GM21528 (cell line): ENCODE data around the gene GGT6.

ENCODE experiments used
- ATAC-seq: cut with Tn5 transposase; IDR thresholded peaks from one replicate; pipeline ENCODE4 v1.9.1; 2021; ENCODE audit warnings: mild to moderate bottlenecking, moderate library complexity; ENCODE audit not compliant: unreplicated experiment, low FRiP score

GGT6 gene

DNA sequence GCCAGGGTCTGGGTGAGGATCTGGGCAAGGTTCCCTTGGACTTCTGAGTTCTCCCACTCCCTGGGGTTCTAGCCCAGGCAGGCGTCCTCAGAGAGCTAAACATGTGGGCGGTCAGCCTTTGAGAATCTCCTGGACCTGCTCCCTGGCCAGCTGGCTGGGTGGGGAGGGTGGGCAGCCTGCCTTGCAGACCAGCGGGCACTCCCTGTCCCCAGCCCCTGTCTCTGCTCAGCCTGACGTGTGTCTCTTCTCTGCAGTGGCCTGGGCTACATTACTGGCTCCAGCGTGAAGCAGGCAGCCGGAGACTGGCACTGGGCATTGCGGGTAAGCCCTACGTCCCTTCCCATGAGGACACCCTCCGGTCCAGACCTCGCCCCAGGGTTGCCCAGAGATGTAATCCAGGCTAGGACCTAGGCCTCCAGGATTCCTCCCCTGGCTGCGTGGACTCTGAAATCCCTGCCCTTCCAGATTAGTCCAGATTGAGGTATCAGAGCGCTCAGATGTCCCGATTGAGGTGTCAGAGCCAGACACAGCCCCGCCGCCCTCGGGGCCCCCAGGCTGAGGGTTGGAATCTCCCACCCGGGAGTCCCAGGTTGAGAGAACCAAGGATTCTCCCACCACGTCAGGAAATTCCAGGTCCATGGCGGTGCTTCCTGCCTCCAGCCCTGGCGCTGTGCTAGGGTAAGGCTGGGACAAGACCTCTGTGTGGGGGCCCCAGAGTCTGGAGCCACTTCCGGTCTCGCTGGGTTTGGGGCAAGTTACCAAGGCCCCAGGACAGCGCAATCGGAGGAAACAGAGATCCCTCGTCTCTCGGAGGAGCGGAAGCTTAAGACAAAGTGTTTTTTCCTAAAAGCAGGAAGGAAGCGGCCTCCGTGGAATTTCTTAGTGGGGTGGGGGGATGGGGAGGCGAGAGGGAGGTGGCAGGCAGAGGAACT is 29.3 kb downstream of the GGT6 start:
- no peak for ATAC-seq

DNA sequence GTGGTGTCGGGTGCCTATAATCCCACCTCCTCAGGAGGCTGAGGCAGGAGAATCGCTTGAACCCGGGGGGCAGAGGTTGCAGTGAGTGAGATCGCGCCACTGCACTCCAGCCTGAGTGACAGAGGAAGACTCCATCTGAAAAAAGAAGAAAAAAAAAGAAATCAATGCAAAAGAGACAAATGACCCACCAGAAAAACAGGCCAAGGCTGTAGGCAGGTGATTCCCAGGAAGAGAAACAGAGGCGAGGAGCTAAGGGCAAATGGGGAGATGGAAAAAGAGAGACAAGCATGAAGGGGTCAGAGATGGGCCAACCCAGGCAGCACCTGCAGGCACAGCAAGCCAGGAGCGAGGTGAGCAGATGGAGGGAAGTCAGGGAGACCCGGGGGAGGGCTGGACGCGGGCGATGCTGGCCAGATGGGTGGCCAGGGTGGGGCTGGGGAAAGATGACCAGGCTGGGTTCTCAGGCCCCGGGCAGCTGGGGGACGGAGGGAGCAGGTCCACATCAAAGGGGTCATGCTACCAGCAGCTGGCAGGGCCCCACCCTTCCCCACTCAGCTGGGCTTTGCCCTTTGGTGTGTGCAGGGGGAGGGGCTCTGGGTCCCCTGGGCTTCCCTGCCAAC is 30.7 kb downstream of the GGT6 start:
- no peak for ATAC-seq

DNA sequence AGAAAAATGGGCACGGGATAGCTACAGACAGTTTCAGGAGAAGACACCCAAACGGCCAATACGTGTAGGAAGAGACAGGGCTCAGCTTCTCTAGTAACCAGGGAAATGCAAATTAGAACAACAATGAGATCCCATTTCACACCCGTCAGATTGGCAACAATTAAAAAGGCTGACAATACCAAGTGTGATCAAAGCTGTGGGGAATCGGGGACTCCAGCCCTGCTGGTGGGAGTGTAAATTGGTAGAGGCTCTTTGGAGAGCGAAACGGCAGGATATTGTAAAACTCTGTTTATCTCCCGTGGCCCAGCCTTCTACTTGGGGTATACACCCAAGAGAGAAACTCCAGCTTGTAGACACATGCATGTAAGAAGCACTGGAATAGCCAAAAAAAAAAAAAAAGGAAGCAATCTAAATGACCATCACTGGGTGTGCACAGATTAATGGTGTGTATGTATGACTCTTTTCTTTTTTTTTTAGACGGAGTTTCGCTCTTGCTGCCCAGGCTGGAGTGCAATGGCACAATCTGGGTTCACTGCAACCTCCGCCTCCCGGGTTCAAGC is 32.7 kb downstream of the GGT6 start:
- no peak for ATAC-seq

DNA sequence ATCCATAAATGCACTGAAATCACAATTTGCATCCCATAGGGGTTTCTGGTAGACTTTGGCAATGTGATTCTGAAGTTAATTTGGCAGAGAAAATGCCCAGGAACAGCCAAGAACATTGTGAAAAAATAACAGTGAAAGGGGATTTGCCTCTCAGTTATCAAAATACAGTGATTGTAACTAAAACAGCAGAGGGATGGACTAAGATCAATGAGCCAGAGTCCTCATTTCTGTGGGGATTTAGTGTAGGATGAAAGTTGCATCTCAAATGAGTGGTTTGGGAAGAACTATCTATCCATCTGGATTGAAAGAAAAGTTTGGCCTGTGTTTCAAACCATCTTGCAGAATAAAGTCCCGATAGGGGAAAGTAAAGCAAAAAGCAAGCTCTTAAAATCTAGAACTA is 33.2 kb downstream of the GGT6 start:
- ATAC-seq: no peak

DNA sequence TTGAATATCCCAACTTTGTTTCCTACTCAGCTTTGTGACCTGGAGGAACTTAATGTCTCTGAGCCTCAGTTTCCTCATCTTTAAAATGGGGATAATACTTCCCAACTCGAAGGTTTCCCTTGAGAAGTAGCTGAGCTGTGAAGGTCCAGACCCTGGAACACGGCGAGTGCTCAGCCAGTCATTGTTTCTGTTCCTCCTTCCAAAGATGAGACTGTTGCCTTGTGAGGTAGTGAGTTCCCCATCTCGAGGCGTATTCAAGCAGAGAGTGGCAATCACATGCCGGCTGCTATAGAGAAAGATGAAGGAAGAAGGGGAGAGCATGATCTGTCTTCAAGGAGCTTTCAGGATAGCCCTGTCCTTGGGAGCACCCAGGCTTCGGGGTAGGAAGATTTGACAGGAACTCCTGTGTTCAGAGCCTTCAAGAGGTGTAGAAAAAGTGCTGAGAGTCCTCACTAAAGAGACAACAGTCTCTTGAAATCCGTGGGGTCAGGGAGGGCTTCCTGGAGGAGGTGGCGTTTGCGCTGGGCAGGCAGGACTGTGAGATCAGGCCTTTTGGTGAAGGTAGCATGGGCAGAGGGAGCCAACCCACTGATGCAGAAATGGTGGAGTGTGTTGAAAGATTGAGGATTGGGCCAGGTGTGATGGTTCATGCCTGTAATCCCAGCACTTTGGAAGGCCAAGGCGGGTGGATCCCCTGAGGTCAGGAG is 34.5 kb downstream of the GGT6 start:
- no peak for ATAC-seq

DNA sequence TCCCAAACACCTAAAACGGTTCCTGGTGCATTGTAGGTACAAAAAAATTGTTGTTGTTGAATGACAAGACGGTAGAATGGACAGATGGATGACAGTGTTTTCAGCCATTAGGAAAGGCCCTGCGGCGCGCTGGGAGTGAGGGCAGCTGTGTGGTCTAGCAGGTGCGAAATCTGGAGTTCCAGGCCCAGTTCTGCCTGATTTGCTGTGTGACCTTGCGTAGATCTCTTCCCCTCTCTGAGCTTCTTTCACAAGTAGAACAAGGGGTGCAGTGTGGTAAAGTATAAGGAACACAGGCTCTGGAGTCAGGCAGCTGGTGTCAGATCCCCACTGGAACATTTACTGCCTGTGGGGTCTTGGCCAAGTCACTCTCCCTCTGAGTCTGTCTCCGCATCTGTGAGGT is 36.4 kb downstream of the GGT6 start:
- no peak for ATAC-seq

DNA sequence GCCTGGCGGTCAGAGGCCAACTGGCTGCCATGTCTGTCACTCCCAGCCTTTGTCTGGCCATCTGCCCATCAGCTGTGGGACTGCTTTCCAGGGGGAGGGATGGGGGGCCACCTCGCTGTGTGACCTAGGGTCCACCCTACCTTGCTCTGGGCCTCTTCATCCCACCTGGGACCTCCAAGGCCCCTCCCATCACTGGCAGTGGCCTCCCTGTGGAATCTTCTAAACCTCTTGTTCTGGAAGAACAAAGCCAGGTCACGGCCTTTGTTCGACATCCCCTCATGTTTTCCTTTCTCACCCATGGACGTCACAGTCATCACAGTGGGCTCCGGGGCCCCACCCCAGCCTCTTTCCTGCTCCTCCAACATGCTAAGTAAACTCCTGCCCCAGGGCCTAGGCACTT is 37.7 kb downstream of the GGT6 start:
- ATAC-seq: no peak

DNA sequence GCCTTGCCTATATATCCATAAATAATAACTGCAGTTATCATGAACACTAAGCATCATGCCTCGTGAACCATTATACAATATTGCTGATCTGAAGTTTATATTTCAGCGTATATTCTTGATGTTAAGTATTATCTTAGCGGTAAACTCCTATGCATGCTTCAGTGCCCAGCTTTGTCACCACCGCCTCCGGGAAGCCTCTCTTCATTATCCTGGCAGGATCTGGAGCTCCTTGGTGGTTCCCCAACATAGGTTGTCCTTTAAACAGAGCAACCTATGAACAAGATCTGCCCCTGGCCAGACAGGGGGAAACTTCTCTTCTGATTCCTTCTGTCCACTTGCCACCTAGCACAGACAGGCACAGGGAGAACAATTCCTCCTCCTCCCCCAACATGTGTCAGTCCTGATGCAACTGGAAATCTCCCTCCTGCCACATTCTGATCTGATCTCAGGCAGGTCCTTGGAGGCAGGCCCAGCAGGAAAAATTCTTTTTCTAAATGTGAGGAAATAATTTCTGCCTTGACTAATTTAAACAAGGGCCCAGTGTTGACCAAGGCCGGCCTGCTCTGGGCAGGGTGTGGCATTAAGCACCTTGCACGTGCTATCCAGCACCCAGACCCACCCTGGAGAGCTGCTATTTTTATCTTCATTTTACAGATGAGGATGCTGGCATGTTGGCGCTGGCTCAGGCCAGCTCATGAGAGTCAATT is 39.3 kb downstream of the GGT6 start:
- no peak for ATAC-seq

DNA sequence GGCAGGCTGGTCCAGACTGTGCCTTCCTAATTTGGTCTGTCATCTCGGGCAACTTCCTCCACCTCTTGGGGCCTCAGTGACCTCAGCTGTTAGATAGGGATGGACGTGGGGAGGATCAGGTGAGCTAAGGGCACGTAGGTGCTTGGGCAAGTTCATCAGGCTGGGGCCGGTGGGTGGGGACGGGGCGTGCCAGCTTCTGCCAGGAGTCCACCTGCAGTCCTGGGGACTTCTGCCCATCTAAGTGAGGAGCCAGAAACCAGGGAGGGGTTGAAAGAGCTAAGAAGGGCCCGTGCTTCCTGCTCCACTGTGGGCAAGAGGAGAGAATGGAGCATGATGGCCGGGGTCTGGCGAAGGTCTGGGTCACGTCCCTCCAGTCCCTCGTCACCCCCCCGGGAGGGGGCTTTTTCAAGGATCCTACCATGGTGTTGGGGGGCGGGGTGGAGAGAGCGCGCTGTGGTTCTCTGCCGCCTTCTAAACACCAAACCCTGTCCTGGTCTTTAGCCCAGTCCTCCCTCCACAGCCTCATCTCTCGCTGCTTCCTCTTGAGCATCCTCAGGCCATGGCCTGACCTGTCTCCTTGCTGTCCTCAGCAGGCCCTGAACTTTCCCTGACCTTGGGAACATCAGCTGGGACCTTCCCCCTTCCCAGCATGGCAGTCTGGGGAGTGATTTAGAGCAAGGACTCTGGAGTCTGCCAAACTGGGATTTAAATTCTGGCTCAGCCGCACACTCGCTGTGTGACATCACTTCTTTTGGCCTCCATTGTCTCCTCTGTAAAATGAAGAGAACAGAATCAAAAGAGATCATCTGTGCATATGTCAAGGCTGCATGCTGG is 40.1 kb downstream of the GGT6 start:
- no peak for ATAC-seq

DNA sequence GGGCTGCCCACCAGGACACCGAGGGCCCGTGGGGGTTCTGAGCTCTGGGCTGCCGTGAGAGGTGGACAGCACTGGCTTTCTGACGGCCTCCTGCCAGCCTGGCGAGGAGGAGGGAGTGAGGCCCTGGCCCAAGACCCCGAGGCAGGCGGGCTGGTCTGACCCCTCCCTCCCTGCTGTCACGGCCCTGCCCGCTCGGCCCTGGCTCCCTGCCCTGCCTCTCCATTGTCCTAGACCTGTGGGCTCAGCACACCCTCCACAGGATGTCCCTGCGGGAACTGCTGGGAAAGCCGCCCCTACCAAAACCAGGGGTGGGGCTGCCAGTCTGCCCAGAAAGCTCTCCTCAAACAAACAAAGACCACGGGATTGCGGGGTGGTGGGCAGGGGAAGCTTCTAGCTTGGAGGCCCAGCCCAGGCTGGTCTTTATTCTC is 41.0 kb downstream of the GGT6 start:
- ATAC-seq: no peak

DNA sequence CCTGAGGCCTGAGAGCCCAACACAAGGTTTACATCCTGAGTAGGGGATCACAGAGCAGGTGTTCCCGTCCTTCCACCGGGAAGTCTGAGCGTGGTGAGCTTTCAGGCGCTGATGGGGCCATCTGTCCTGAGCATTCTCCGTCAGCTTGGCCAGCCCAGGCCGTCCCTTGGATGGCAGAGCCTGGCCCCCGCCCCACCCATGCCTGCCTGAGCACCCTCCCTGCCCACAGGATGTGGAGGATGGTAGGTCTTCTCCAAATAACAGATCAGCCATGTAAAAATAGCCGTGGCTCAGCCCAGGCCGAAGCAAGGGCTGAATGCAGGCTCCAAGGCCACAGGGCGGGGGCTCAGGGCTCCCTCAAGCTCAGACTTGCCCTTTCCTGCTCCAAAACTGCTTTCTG is 41.5 kb downstream of the GGT6 start:
- ATAC-seq: no peak

DNA sequence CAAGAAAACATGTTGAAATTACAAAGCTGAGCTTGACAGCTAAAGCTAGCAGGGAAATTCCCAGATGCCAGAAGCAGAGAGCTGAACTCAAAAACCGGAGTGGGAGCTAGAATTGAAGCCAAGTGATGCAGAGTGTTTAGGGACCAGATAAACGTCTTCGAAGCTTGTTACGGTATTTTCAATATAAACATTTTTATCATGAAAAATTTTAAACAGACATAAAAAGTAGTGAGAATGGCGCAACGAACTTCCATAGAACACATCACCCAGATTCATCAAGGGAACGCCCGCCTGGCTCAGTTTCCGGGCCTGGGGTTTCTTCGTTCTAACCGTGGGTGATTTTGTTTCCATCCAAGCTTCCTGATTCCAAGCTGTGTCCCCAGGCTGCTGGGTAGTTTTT is 43.6 kb downstream of the GGT6 start:
- no peak for ATAC-seq

DNA sequence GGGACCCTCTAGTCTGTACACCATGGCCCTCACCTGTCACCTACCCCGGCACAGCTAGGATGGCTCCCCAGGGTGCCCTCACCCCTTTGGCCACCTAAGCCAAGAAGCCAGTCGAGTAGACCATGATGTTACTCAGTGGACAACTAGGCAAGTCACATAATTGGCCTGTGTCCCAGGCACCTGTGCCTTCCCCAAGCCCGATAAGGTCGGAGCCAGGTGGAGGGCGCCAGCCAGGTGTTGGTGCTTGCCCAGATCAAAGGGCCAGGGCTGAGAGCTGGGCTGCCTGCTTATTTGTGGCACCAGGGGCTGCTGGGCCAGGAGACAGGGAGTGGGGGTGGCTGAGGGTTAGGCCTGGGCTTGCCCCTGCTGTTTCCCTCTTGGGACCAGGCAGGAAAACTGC is 44.9 kb downstream of the GGT6 start:
- ATAC-seq: no peak

DNA sequence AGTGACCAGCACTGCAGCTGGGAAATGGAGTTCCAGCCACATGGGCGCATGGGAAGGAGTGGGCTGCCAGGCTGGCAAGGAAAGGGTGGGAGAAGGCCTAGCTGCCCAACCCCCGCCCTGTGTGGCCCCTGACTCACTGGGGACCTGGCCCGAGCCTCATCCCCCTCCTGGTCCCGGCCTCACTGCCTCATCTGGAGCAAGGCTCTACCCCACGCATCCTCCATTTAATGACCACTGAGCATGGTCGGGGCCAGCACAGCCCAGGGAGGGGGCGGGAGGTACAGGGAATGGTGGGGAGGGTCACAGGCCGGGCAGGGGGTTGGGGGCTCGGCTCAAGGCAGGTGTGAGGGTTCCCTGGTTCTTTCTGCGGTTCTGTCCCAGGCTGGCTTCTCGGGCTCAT is 45.6 kb downstream of the GGT6 start:
- ATAC-seq: no peak

DNA sequence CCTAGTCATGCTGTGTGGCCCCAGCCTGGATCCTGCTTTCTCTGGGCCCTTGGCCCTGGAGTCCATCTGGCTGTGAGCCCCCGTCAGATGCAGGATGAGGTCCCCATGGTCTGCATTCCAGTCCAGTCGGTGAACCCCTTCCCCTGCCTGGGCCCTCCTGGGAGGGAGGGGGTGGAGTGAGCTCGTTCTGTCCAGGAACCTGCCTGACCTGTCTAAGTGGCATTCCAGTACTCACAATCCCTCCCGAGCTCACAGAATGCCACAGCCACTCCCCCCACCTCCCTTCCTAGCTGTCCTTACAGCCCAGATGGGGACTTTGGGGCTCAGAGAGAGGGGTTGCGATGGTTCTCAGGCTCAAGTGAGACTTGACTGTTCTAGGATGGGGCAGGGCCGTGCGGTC is 46.2 kb downstream of the GGT6 start:
- no peak for ATAC-seq

DNA sequence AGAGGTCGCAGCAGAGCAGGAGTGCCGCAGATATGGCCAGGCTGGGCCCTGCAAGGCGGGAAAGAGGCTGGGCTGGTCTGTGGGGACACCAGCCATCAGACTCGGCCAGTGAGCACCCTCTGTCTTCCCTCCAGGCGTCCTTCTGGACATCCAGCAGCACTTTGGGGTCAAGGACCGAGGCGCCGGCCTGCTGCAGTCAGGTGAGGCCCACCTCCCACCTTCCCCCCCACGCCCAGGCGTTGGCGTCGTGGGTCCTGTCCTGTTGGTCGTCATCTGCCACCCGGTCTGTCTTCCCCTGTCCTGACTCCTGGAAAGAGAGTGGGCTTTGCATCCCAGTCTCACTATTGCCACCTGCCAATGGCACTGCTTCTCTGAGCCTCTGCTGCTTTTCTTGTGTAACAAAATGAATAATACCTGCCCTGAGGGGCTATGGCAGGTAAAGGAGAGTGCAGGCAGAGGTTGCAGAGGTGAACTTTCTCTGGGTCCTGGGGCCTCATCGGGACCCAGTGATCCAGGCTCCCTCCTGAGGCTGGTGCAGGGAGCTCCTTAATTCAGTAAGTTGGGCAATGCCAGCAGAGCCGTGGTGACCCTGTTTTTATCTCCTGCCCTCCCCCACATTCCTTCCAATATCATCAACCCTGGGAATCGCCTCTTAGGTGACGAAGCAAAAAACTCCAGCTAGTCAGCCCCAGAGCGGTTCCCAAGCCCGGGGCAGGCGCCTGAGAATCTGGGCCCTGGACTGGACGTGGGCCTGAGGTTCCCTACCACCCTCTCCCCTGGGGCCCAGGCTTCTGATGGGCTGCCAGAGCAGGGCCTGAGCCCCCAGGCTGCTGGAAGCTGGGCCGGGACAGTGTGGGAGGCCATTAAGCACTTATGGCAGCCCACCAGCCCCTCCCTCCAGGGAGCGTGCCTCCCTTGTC is 47.0 kb downstream of the GGT6 start:
- no peak for ATAC-seq

DNA sequence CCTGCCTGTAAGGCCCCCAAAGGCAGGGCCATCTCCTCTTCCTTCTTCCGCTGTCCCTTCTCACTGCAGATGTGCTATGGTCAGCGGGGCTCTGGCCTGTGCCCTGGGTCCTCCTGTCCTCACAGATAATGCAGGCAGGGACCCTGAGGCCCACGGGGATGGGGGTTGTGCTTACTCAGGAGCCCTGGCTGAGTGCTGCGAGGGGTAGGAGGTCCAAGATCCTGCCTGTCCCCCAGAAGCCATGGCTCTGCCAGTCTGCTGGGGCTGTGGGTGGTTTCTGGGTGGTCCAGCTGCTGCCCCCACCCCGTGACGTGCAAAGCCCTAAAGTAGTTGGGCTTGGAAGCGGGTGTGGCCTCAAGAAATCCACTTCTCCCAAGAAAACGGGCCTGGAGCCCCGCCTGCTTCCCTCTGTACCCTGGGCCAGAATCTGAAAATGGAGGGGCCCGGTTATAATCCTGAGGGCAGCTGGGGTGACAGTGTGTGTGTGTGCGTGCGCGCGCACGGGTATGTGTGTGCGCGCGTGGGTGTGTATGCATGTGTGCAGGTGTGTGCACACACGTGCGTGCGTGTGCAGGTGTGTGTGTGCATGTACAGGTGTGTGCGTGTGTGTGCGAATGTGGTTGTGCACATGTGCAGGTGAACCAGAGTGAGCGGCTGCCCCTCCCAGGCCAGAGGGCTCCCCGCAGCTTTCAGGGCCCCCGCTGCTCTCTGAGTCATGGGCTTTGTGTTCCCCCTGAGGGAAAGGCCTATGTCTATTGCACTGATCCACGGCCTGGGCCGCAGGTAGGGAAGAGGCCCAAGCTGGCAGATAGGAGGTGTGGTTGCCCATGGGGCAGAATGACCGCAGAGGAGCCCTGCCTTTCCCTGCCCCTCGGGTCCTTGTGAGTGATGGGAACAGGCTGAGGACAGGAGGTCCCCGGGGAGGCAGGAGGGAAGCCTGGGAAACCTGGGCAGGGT is 47.9 kb downstream of the GGT6 start:
- no peak for ATAC-seq
